Suprapubic skin (tissue), 4 donors: ENCODE data around the gene SDC4.

Source experiments
- POLR2A ChIP-seq, 2 donors: fragments of 450-650 bp; IDR thresholded peaks; one replicate each; pipeline ENCODE4 v1.6.1; 2017; ENCODE audit warnings: antibody characterized with exemption in 2 of 2, mild to moderate bottlenecking in 2 of 2, moderate library complexity in 2 of 2
- POLR2AphosphoS5 ChIP-seq, 3 donors: sonication (generic); formaldehyde crosslinking; IDR thresholded peaks; one replicate each; pipeline ENCODE4 v1.6.1; 2017; ENCODE audit warnings: antibody characterized with exemption in 3 of 3

DNA sequence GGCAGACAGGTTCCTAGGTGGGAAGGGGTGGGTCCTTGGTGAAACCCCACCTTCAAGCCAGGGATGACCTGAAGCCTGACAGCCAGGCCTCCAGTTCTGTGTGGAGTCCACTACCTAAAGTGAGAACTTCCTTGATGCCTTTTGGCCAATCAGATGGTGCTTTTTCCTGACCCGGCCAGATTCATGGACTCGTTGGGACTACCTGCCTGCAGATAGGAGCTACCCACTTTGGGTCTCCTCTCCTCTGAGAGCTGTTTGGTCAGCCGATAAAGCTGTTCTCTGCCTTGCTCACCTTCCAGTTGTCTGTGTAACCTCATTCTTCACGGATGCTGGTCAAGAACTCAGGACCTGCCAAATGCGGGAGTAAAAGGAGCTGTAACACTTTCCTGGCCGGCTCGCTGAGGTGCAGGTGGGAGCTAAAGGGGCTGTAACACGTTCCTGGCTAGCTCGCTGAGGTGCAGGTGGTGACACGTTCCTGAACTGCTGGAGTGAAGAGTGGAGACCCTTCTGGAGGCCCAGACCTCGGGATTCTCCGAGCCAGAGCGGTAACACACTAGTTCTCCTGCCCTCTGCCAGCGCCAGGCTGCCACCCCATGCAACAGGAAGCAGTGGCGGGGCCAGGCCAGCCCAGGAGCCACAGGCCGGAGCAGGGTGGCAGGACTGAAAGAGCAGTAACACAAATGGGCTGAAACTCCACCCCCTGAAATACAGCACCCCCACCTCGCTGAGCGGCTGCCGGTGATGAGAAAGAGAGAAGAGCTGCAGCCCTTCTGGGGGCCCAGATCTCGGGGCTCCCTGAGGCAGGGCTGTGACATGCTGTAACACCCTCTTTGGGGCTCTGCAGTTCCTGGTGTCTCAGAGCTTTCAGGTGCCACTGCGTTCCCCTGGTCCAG lies 46.2 kb upstream of the SDC4 start:
- TF ChIP-seq POLR2A (IDR thresholded peaks at IDR 0.05), result no peak
- no peak for TF ChIP-seq POLR2AphosphoS5 (IDR thresholded peaks at IDR 0.05)
